AG04449 (cell line): ENCODE results near the gene SLIT1.

ENCODE experiments used
- CTCF ChIA-PET: fragments of 350-600 bp; formaldehyde crosslinking; extraction: SDS; loops from one replicate; lab custom pipeline; 2021; ENCODE audit warnings: antibody characterized with exemption; lab: Yijun Ruan, JAX
- POLR2A ChIA-PET: fragments of 400-600, 350-600 bp; formaldehyde crosslinking; extraction: SDS; loops from one replicate; lab custom pipeline; 2020; ENCODE audit warnings: antibody characterized with exemption, inconsistent platforms; lab: Yijun Ruan, JAX
- DNase-seq: peaks from one replicate; pipeline ENCODE4 v3.0.0-alpha.2; 2010; ENCODE audit warnings: low read depth, low spot score
- H3K4me3 ChIP-seq: 2 replicates; pipeline ENCODE4 v1.5.1; 2011; ENCODE audit warnings: low read depth, mild to moderate bottlenecking, control low read depth, low read length
- CTCF ChIP-seq: IDR thresholded peaks from one replicate; pipeline ENCODE4 v1.5.1; 2011; ENCODE audit warnings: mild to moderate bottlenecking, moderate library complexity, low read length, control low read depth, inconsistent platforms; ENCODE audit not compliant: insufficient read depth; ENCODE audit errors: missing control alignments

Gene SLIT1

GRCh38 chr10:96972264-96972663 lies 213.5 kb downstream of the SLIT1 start:
- ChIA-PET CTCF (no interaction called here), POLR2A (no interaction called here)
- TF ChIP-seq CTCF = no peak
- DNase-seq = no peak
- H3K4me3 ChIP-seq = no peak overlapping the region

DNA sequence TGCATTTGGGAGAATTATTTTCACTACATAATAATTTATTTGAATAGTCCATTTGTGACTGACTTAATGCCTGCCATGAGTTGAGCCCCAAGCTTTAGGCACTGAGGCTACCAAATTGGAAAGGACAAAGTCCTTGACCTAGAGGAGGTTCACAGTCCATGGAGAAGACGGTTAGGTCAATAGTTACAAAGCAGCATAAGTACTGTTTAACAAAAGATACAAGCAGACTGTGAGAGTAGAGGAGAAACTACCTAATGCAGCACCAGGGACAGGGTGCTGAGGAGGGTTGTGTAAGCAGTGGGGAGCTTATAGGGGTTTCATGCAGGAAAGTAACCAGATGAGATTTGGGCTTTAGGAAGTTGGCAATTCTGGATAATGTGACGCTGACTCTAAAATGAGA lies 214.4 kb downstream of the SLIT1 start:
- no peak for DNase-seq
- no peak for TF ChIP-seq CTCF
- POLR2A ChIA-PET = no interaction called here
- H3K4me3 ChIP-seq = no peak overlapping the region
- CTCF ChIA-PET = interaction anchor here (1.2 kb wide), 1 partner anchor 15 kb away, joined by 3 read pairs; no protein-coding TSS in a partner anchor

GRCh38 chr10:96968682-96969423 lies 216.9 kb downstream of the SLIT1 start:
- ChIA-PET CTCF (interaction anchor here (1.4 kb wide), 1 partner anchor 22 kb away, joined by 3 read pairs; no protein-coding TSS in a partner anchor), POLR2A (no interaction called here)
- TF ChIP-seq CTCF = no peak
- H3K4me3 ChIP-seq = no peak overlapping the region
- DNase-seq = no peak

DNA sequence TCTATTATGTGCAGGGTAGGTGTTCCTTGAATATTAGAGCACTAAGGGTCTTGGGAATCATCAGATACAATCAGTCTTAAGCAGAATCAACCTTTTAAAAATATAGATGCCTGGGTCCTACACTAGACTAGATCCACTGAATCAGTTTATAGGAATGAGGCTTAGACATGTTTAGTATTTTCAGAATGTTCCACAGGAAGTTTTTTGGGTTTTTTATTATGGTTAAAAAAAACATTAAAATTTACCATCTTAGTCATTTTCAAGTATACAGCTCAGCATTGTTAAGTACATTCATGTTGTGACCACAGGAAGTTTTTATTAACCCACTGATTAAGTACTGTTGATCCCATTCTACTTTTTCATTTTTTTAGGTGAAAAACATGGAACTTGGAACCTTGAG lies 217.9 kb downstream of the SLIT1 start:
- DNase-seq = peak; percentile 37
- POLR2A ChIA-PET = no interaction called here
- H3K4me3 ChIP-seq = no peak overlapping the region
- TF ChIP-seq CTCF = no peak
- CTCF ChIA-PET = no interaction called here

DNA sequence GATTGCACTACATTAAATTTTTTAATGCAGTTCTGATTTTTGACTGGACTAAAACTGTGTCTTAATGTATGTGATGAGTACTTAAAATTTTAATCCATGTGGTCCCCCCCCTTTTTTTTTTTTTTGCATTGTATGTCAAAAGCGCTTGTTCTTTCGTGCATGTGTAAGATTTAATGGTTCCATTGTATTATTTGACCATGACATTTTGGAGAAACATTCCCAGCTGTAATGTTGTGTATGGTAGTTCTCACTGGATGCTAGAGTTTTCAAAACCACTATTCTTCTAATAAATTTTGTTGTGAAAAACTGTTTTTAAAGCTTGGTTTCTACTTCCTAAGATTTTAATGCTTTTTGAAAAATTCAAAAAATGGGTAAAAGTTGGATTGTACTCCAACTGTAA lies 221.6 kb downstream of the SLIT1 start:
- ChIA-PET POLR2A (no interaction called here), CTCF (no interaction called here)
- DNase-seq = no peak
- TF ChIP-seq CTCF = no peak
- H3K4me3 ChIP-seq = no peak overlapping the region

GRCh38 chr10:96960872-96961271 lies 224.9 kb downstream of the SLIT1 start:
- CTCF ChIA-PET = interaction anchor here (0.8 kb wide), 1 partner anchor 64 kb away, joined by 4 read pairs; no protein-coding TSS in a partner anchor
- DNase-seq = no peak
- TF ChIP-seq CTCF = no peak
- H3K4me3 ChIP-seq = no peak overlapping the region
- POLR2A ChIA-PET = no interaction called here
